ENCODE results near the gene PACRG. TPM values are rescaled to one million over a fixed set of nuclear protein-coding genes. Genes with fewer than 3 reads are reported as not detected.

PACRG gene
- total and polyA plus RNA-seq, 10 of the 15 experiments (the other 5 are each of a cell fraction or from before 2014, with no cell fraction given) = not detected

- Histone ChIP-seq H2AFZ (ENCODE audit: control insufficient read depth, low read depth, low read length) (no peak overlapping the region), H3K27ac (ENCODE audit: control insufficient read depth, insufficient read depth) (no peak overlapping the region), H3K79me2 (ENCODE audit: control insufficient read depth, insufficient read depth, low read length) (no peaks in the 10 kb centered on the region), H3K27me3 (replicated peaks in 1 of 2; ENCODE audit: control insufficient read depth in 2 of 2, insufficient read depth in 2 of 2, low read length in 1 of 2) (no peaks in the 10 kb centered on the region; a peak in 1 of 4 replicates), H3K36me3 (ENCODE audit: control insufficient read depth in 2 of 2, insufficient read depth in 2 of 2, low read length in 1 of 2) (no peaks in the 10 kb centered on the region), H3K4me2 (ENCODE audit: control insufficient read depth, insufficient read depth) (no peak overlapping the region), H3K9me3 (replicated peaks; ENCODE audit: control insufficient read depth, insufficient read depth, low read length) (no peaks in the 10 kb centered on the region), H3K9ac (ENCODE audit: control insufficient read depth, insufficient read depth, low read length) (no peak overlapping the region), H4K20me1 (ENCODE audit: control insufficient read depth, insufficient read depth) (no peaks in the 10 kb centered on the region), H3K4me1 (ENCODE audit: control insufficient read depth, insufficient read depth, low read length) (no peaks in the 10 kb centered on the region), H3K4me3 (no peak overlapping the region)
- no peak for TF ChIP-seq NRF1 (conservative IDR thresholded peaks at IDR 0.05; ENCODE audit: low read depth, low read length)
- TF ChIP-seq MLLT1 (IDR thresholded peaks at IDR 0.05) = no peak
- TF ChIP-seq ZBTB11 (CRISPR knock-in tag; IDR thresholded peaks at IDR 0.05) = no peak
- TF ChIP-seq IRF4 (IDR thresholded peaks at IDR 0.05; ENCODE audit: low read depth, low read length) = no peak
- TF ChIP-seq ZBTB33 (IDR thresholded peaks at IDR 0.05) = no peak
- in situ Hi-C loops (cut with MboI) (no loop called here), intact Hi-C loops (cut with micrococcal nuclease; ENCODE audit: unreplicated experiment) (no loop called here)
- CTCF ChIA-PET = no interaction called here
- BruUV-seq (replicated peaks) = no TSS peak
- SMC1A ChIA-PET (ENCODE audit: uncharacterized antibody, unreplicated experiment) = no interaction called here
- POLR2A ChIA-PET = no interaction called here
- ATAC-seq = no peak
- FAIRE-seq = no peak
- RAD21 ChIA-PET (ENCODE audit: unreplicated experiment) = no interaction called here
- WGBS (ENCODE audit: insufficient coverage, insufficient replicate concordance, low lambda C conversion rate, missing lambda C conversion rate) = 47% methylated on average over 2 of the region's 2 CpGs
- DNase-seq (ENCODE audit: low read depth, low spot score) = no peak
Observed at GRCh38 chr6:163132050-163132750, 404.4 kb downstream of the PACRG start.
